Measurements from ENCODE around the gene PPT2. TPM values are rescaled to one million over a fixed set of nuclear protein-coding genes. Genes with fewer than 3 reads are reported as not detected.
"Not testable (repeated sequence)": the region's sequence is repeated elsewhere in the genome, so short reads cannot be mapped to it uniquely, and the experiment has no call there.

PPT2 gene
- polyA plus RNA-seq, 1 donor, result 31.0 TPM

DNA sequence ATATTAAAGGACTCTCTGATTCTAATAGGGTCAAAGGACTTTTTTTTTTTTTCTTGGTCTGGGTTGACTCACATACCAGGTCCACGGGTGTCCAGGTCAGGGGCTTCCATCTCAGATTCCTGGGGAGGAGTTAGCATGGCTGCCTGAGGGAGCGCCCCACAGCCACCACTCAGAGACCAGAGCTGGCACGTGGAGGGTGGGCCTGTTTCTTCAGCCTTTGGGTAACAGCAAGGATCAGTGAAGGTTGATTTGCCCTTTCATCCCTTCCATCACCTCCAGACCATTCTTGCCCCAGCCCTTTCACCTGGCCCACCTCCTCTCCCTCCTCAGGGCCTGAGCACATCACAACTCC, 44.4 kb downstream of the PPT2 start:
- no peak for DNase-seq
- Histone ChIP-seq H3K27ac (ENCODE audit: low read length) (no peak overlapping the region), H3K9me3 (ENCODE audit: control insufficient read depth, low read depth, low read length) (no peaks in the 10 kb centered on the region), H3K4me1 (ENCODE audit: control insufficient read depth, insufficient read depth, low read length) (peaks cover 15% of the 10 kb centered on the region), H3K4me3 (ENCODE audit: low read length) (no peak overlapping the region), H3K36me3 (ENCODE audit: control insufficient read depth, insufficient read depth, low read length) (no peaks in the 10 kb centered on the region), H3K27me3 (ENCODE audit: control insufficient read depth, insufficient read depth, low read length) (no peaks in the 10 kb centered on the region)
- WGBS (ENCODE audit: insufficient coverage, low lambda C conversion rate), result no CpG with 5 or more reads among the region's 3 CpGs

GRCh38 chr6:32198866-32199265, 44.9 kb downstream of the PPT2 start:
- no peak overlapping the region for H3K4me3 ChIP-seq (ENCODE audit: low read length)
- peaks cover 3% of the 10 kb centered on the region for H3K27me3 ChIP-seq (ENCODE audit: control insufficient read depth, insufficient read depth, low read length)
- WGBS (ENCODE audit: insufficient coverage, low lambda C conversion rate), result no CpG with 5 or more reads among the region's 17 CpGs
- H3K9me3 ChIP-seq (ENCODE audit: control insufficient read depth, low read depth, low read length), result no peaks in the 10 kb centered on the region
- H3K27ac ChIP-seq (ENCODE audit: low read length), result no peak overlapping the region
- DNase-seq, result no peak
- no peaks in the 10 kb centered on the region for H3K36me3 ChIP-seq (ENCODE audit: control insufficient read depth, insufficient read depth, low read length)
- peaks cover 12% of the 10 kb centered on the region for H3K4me1 ChIP-seq (ENCODE audit: control insufficient read depth, insufficient read depth, low read length)

DNA sequence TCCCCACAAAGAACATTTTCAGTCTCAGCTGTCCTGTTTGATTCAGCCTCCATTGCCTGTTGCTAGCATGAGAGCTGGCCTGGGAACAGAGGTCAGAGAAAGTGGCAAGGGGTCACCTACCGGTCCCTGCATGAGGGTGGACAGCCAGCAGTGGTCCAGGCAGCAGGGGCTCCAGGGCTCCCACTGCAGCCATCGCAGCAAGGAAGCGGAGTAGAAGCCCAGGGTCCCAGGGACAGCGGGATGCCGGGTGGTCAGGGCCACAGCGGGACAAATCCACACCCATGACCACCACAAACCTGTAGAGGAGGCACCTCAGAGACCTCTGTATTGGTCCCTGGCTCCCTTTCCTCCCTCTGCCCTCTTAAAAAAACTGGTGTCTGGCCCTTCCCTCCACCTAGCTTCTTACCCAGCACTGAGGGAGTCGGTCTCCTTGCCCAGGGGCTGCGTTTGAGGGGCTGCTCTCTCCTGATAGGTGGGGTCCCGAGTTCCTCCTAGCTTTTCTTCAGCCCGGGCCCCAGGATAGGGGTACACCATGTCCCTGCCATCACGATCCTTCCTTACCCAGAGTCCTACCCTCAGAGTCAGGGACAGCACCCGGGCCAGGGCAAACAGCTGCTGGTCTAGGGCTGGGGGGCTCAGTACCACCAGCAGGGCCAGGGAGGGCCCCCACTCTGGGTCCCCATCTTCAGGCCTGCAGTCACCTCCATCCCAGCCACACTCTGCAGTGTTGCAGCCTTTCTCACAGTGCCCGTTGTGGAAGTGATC, 47.0 kb downstream of the PPT2 start:
- no peak for DNase-seq
- WGBS (ENCODE audit: insufficient coverage, low lambda C conversion rate), result no CpG with 5 or more reads among the region's 13 CpGs
- H3K9me3 ChIP-seq (ENCODE audit: control insufficient read depth, low read depth, low read length), result no peaks in the 10 kb centered on the region
- no peaks in the 10 kb centered on the region for H3K36me3 ChIP-seq (ENCODE audit: control insufficient read depth, insufficient read depth, low read length)
- H3K27me3 ChIP-seq (ENCODE audit: control insufficient read depth, insufficient read depth, low read length), result peaks cover 7% of the 10 kb centered on the region
- H3K27ac ChIP-seq (ENCODE audit: low read length), result no peak overlapping the region
- H3K4me3 ChIP-seq (ENCODE audit: low read length), result no peak overlapping the region
- peaks cover 5% of the 10 kb centered on the region for H3K4me1 ChIP-seq (ENCODE audit: control insufficient read depth, insufficient read depth, low read length)

GRCh38 chr6:32202186-32202585, 48.2 kb downstream of the PPT2 start:
- Histone ChIP-seq H3K36me3 (ENCODE audit: control insufficient read depth, insufficient read depth, low read length) (no peaks in the 10 kb centered on the region), H3K27ac (ENCODE audit: low read length) (no peak overlapping the region), H3K27me3 (ENCODE audit: control insufficient read depth, insufficient read depth, low read length) (peaks cover 7% of the 10 kb centered on the region), H3K4me3 (ENCODE audit: low read length) (no peak overlapping the region), H3K9me3 (ENCODE audit: control insufficient read depth, low read depth, low read length) (no peaks in the 10 kb centered on the region), H3K4me1 (ENCODE audit: control insufficient read depth, insufficient read depth, low read length) (no peaks in the 10 kb centered on the region)
- WGBS (ENCODE audit: insufficient coverage, low lambda C conversion rate), result no CpG with 5 or more reads among the region's 9 CpGs
- DNase-seq, result no peak

- H3K4me1 ChIP-seq (ENCODE audit: control insufficient read depth, insufficient read depth, low read length), result no peaks in the 10 kb centered on the region
- no peak overlapping the region for H3K27ac ChIP-seq (ENCODE audit: low read length)
- H3K36me3 ChIP-seq (ENCODE audit: control insufficient read depth, insufficient read depth, low read length), result no peaks in the 10 kb centered on the region
- no peaks in the 10 kb centered on the region for H3K9me3 ChIP-seq (ENCODE audit: control insufficient read depth, low read depth, low read length)
- no peak for DNase-seq
- WGBS (ENCODE audit: insufficient coverage, low lambda C conversion rate), result no CpG with 5 or more reads among the region's 9 CpGs
- no peak overlapping the region for H3K4me3 ChIP-seq (ENCODE audit: low read length)
- H3K27me3 ChIP-seq (ENCODE audit: control insufficient read depth, insufficient read depth, low read length), result peaks cover 7% of the 10 kb centered on the region
These were observed 49.7 kb downstream of the PPT2 start for GRCh38 chr6:32203426-32204267.

DNA sequence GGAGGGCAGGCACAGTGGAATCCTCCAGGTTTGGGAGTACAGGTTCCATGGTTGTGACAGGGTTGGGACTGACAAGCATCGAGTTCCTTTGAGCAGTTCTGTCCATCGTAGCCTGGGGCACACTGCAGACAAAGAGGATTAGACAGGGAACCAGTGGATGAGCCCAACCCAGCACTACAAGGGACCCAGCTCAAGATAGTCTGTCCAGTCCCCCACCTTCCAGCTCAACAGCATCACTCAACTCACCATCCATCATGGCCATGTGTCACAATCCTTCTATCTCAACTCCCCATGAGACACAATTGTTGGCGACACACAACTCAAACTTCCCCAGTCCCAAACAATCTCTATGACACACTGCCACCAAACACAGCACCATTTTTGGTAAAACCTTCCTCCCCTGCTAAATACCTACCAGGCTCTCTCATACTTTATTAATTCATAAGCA, 50.4 kb downstream of the PPT2 start:
- Histone ChIP-seq H3K4me1 (ENCODE audit: control insufficient read depth, insufficient read depth, low read length) (no peaks in the 10 kb centered on the region), H3K27ac (ENCODE audit: low read length) (no peak overlapping the region), H3K9me3 (ENCODE audit: control insufficient read depth, low read depth, low read length) (no peaks in the 10 kb centered on the region), H3K4me3 (ENCODE audit: low read length) (no peak overlapping the region), H3K36me3 (ENCODE audit: control insufficient read depth, insufficient read depth, low read length) (no peaks in the 10 kb centered on the region), H3K27me3 (ENCODE audit: control insufficient read depth, insufficient read depth, low read length) (peaks cover 7% of the 10 kb centered on the region)
- WGBS (ENCODE audit: insufficient coverage, low lambda C conversion rate), result 100% methylated on average over 1 of the region's 3 CpGs
- no peak for DNase-seq

GRCh38 chr6:32208996-32209395, 55.1 kb downstream of the PPT2 start:
- DNase-seq, result no peak
- Histone ChIP-seq H3K4me1 (ENCODE audit: control insufficient read depth, insufficient read depth, low read length) (no peaks in the 10 kb centered on the region), H3K27ac (ENCODE audit: low read length) (no peak overlapping the region), H3K9me3 (ENCODE audit: control insufficient read depth, low read depth, low read length) (no peaks in the 10 kb centered on the region), H3K36me3 (ENCODE audit: control insufficient read depth, insufficient read depth, low read length) (no peaks in the 10 kb centered on the region), H3K27me3 (ENCODE audit: control insufficient read depth, insufficient read depth, low read length) (peaks cover 4% of the 10 kb centered on the region), H3K4me3 (ENCODE audit: low read length) (no peak overlapping the region)
- WGBS (ENCODE audit: insufficient coverage, low lambda C conversion rate), result no CpG with 5 or more reads among the region's 1 CpG

GRCh38 chr6:32210191-32210601, 56.3 kb downstream of the PPT2 start:
- no peak for DNase-seq
- Histone ChIP-seq H3K4me3 (ENCODE audit: low read length) (no peak overlapping the region), H3K9me3 (ENCODE audit: control insufficient read depth, low read depth, low read length) (no peaks in the 10 kb centered on the region), H3K27me3 (ENCODE audit: control insufficient read depth, insufficient read depth, low read length) (no peaks in the 10 kb centered on the region), H3K4me1 (ENCODE audit: control insufficient read depth, insufficient read depth, low read length) (no peaks in the 10 kb centered on the region), H3K27ac (ENCODE audit: low read length) (no peak overlapping the region), H3K36me3 (ENCODE audit: control insufficient read depth, insufficient read depth, low read length) (no peaks in the 10 kb centered on the region)
- WGBS (ENCODE audit: insufficient coverage, low lambda C conversion rate), result 50% methylated on average over 1 of the region's 5 CpGs

GRCh38 chr6:32211432-32211831, 57.5 kb downstream of the PPT2 start:
- not testable (repeated sequence) for H3K9me3 ChIP-seq (ENCODE audit: control insufficient read depth, low read depth, low read length); H3K4me1 ChIP-seq (ENCODE audit: control insufficient read depth, insufficient read depth, low read length); H3K27me3 ChIP-seq (ENCODE audit: control insufficient read depth, insufficient read depth, low read length); DNase-seq; H3K27ac ChIP-seq (ENCODE audit: low read length); H3K36me3 ChIP-seq (ENCODE audit: control insufficient read depth, insufficient read depth, low read length); H3K4me3 ChIP-seq (ENCODE audit: low read length)
- WGBS (ENCODE audit: insufficient coverage, low lambda C conversion rate), result no CpG with 5 or more reads among the region's 4 CpGs

DNA sequence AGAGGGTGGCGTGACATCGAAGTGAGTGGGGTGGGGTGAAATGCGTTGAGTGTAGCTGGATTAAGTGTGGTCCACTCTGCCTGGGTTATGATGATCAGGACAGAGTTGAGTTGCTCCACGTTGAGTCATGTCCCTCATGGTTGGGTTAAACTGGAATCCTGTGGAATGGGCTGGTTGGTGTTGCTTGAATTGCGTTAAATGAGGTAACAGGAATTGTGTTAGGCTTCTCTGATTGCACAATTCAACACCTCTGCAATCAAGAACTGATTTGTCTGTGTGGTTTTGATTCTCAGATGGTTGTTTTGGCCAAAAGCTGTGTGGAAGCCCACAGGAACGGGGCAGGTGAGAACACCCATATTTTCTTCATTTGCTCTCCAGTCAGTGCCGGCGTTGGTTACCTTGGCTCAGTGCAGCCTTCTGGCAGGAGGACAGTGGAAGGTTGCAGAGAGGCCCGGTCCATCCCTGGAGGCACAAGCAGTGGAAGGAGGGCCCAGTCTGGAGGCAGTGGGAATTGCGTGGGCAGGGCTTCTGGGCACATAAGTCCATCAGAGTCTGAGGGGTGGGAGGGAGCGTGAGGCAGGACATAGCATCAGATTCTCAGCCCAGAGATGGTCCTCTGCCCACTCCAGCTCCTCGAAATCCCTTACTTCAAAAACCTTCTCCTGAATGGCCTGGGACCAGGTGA, 58.3 kb downstream of the PPT2 start:
- H3K4me1 ChIP-seq (ENCODE audit: control insufficient read depth, insufficient read depth, low read length), result no peaks in the 10 kb centered on the region
- no CpG with 5 or more reads among the region's 12 CpGs for WGBS (ENCODE audit: insufficient coverage, low lambda C conversion rate)
- no peaks in the 10 kb centered on the region for H3K36me3 ChIP-seq (ENCODE audit: control insufficient read depth, insufficient read depth, low read length)
- no peaks in the 10 kb centered on the region for H3K9me3 ChIP-seq (ENCODE audit: control insufficient read depth, low read depth, low read length)
- H3K4me3 ChIP-seq (ENCODE audit: low read length), result no peak overlapping the region
- no peak for DNase-seq
- H3K27me3 ChIP-seq (ENCODE audit: control insufficient read depth, insufficient read depth, low read length), result no peaks in the 10 kb centered on the region
- H3K27ac ChIP-seq (ENCODE audit: low read length), result no peak overlapping the region
